GM12874 (cell line): ENCODE data around the gene TEAD2.

Experiments
- TF ChIP-seq, protein P1 (sequence below): IDR thresholded peaks from 2 replicates; pipeline ENCODE4 v1.5.1; 2011; ENCODE audit warnings: low read depth, mild to moderate bottlenecking, control low read depth, low read length, moderate library complexity; ENCODE audit not compliant: insufficient read depth

The TEAD2 gene

GRCh38 chr19:49338023-49338677, 24.1 kb downstream of the TEAD2 start:
- TF ChIP-seq, protein P1, sequence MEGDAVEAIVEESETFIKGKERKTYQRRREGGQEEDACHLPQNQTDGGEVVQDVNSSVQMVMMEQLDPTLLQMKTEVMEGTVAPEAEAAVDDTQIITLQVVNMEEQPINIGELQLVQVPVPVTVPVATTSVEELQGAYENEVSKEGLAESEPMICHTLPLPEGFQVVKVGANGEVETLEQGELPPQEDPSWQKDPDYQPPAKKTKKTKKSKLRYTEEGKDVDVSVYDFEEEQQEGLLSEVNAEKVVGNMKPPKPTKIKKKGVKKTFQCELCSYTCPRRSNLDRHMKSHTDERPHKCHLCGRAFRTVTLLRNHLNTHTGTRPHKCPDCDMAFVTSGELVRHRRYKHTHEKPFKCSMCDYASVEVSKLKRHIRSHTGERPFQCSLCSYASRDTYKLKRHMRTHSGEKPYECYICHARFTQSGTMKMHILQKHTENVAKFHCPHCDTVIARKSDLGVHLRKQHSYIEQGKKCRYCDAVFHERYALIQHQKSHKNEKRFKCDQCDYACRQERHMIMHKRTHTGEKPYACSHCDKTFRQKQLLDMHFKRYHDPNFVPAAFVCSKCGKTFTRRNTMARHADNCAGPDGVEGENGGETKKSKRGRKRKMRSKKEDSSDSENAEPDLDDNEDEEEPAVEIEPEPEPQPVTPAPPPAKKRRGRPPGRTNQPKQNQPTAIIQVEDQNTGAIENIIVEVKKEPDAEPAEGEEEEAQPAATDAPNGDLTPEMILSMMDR: no peak

GRCh38 chr19:49337267-49338022, 24.8 kb downstream of the TEAD2 start:
- TF ChIP-seq, protein P1: no peak

DNA sequence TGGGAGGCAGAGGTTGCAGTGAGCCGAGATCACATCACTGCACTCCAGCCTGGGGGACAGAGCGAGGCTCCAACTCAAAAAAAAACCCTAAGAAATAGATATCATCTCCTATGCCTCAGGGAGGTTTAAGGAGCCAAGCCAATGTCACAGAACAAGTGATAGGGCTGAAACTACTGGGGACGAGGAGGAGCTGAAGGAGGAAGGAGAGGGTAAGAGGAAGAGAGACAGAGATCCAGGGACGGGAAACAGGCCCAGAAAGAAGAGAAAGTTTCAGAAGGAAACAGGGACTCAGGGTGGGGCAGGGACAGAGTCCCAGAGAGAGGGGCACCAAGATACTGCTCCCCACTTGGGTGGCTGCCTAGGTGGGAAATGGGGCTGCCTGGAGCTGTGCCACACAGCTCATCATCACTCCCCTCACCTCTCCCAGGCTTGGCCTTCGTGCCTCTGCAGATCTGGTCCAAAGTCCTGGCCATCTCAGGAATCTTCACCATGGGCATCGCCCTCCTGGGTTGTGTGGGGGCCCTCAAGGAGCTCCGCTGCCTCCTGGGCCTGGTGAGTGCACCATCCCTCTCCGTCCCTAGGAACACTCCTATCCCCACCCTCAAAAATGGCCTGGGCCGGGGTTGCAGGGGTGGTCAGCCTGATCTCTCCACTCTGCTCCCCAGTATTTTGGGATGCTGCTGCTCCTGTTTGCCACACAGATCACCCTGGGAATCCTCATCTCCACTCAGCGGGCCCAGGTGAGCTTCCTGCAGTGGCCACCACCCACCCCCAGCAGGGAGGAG, 25.5 kb downstream of the TEAD2 start:
- TF ChIP-seq, protein P1: no peak

- TF ChIP-seq, protein P1: no peak
Measured at GRCh38 chr19:49335784-49336481, 26.3 kb downstream of the TEAD2 start.

GRCh38 chr19:49335071-49335783, 27.0 kb downstream of the TEAD2 start, which contains the start of gene CD37:
Gene CD37 (plus strand): TSS chr19:49335406. CDS start chr19:49335541, 135 bp downstream.
- TF ChIP-seq, protein P1: no peak

- TF ChIP-seq, protein P1: no peak
Measured at GRCh38 chr19:49333811-49334288, 28.4 kb downstream of the TEAD2 start.
